ENCODE data around the gene PHACTR2.

GRCh38 chr6:143749891-143750290 lies 72.1 kb downstream of the PHACTR2 start:
- TF ChIP-seq, protein P1, sequence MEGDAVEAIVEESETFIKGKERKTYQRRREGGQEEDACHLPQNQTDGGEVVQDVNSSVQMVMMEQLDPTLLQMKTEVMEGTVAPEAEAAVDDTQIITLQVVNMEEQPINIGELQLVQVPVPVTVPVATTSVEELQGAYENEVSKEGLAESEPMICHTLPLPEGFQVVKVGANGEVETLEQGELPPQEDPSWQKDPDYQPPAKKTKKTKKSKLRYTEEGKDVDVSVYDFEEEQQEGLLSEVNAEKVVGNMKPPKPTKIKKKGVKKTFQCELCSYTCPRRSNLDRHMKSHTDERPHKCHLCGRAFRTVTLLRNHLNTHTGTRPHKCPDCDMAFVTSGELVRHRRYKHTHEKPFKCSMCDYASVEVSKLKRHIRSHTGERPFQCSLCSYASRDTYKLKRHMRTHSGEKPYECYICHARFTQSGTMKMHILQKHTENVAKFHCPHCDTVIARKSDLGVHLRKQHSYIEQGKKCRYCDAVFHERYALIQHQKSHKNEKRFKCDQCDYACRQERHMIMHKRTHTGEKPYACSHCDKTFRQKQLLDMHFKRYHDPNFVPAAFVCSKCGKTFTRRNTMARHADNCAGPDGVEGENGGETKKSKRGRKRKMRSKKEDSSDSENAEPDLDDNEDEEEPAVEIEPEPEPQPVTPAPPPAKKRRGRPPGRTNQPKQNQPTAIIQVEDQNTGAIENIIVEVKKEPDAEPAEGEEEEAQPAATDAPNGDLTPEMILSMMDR (IDR thresholded peaks at IDR 0.05; ENCODE audit: insufficient read depth, low read length) = no peak
- TF ChIP-seq SPI1 (IDR thresholded peaks at IDR 0.05; ENCODE audit: borderline replicate concordance, low read depth) = no peak

Measured in HL-60 (cell line).